ENCODE results near the gene HDLBP. TPM values are rescaled to one million over a fixed set of nuclear protein-coding genes. Genes with fewer than 3 reads are reported as not detected.

The HDLBP gene
- total and polyA plus RNA-seq, 10 of the 15 experiments (the other 5 are each of a cell fraction or from before 2014, with no cell fraction given): 19.5 to 383 (median 249) TPM

DNA sequence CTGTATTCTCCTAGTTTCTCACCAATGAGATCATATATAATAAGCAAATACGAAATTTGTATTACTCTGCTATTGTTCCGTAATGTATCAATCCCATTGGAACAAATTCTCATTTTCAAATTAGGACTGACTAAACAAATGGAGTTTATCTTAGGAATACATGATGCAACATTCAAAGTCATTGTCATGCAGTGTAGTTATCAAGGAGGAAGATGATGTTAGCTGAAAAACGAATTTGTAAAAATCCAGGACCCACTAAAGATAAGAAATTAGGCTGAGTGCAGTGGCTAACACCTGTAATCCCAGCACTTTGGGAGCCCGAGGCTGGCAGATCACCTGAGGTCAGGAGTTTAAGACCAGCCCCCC lies 15.1 kb upstream of the HDLBP start:
- ChIA-PET RAD21 (ENCODE audit: unreplicated experiment) (interaction anchor here (1.1 kb wide), 1 partner anchor 12 kb away, joined by 3 read pairs; no protein-coding TSS in a partner anchor), POLR2A (interaction anchor here (0.5 to 1.4 kb wide), 3 partner anchors 16 to 155 kb away, joined by 3 to 8 read pairs (median 4); no protein-coding TSS in a partner anchor), CTCF (interaction anchor here (0.5 kb wide), 1 partner anchor 746 kb away, joined by 3 read pairs; no protein-coding TSS in a partner anchor), SMC1A (ENCODE audit: uncharacterized antibody, unreplicated experiment) (interaction anchor here (3.1 kb wide), 1 partner anchor 11 kb away, joined by 13 read pairs; no protein-coding TSS in a partner anchor)
- no peaks in the 10 kb centered on the region; the same call in 2 of the 3 replicates for H3K9me3 ChIP-seq (replicated peaks; ENCODE audit: control insufficient read depth, insufficient read depth, low read length)
- no peak overlapping the region for H3K27ac ChIP-seq (ENCODE audit: control insufficient read depth, insufficient read depth)
- DNase-seq (ENCODE audit: low read depth, low spot score) (no peak), ATAC-seq (no peak), FAIRE-seq (no peak)
- over 99% methylated on average over 4 of the region's 4 CpGs for WGBS (ENCODE audit: insufficient coverage, insufficient replicate concordance, low lambda C conversion rate, missing lambda C conversion rate)
- no peaks in the 10 kb centered on the region for H4K20me1 ChIP-seq (ENCODE audit: control insufficient read depth, insufficient read depth)
- in situ Hi-C loops (cut with MboI) (no loop called here), intact Hi-C loops (cut with micrococcal nuclease; ENCODE audit: unreplicated experiment) (no loop called here)
- no peak overlapping the region for H3K9ac ChIP-seq (ENCODE audit: control insufficient read depth, insufficient read depth, low read length)
- no peak overlapping the region for H3K4me2 ChIP-seq (ENCODE audit: control insufficient read depth, insufficient read depth)
- peaks cover 4 to 17% of the 10 kb centered on the region in 2 experiments; a peak in 3 of 4 replicates for H3K36me3 ChIP-seq (ENCODE audit: control insufficient read depth in 2 of 2, insufficient read depth in 2 of 2, low read length in 1 of 2)
- no TSS peak for BruUV-seq (replicated peaks)
- H3K27me3 ChIP-seq (replicated peaks in 1 of 2; ENCODE audit: control insufficient read depth in 2 of 2, insufficient read depth in 2 of 2, low read length in 1 of 2): no peaks in the 10 kb centered on the region
- H3K4me1 ChIP-seq (ENCODE audit: control insufficient read depth, insufficient read depth, low read length): peaks cover 2% of the 10 kb centered on the region
- H3K4me3 ChIP-seq: no peak overlapping the region
- peaks cover 16% of the 10 kb centered on the region for H3K79me2 ChIP-seq (ENCODE audit: control insufficient read depth, insufficient read depth, low read length)
- no peak overlapping the region for H2AFZ ChIP-seq (ENCODE audit: control insufficient read depth, low read depth, low read length)
- no peak for TF ChIP-seq SMAD1 (IDR thresholded peaks at IDR 0.05; ENCODE audit: low read depth, partially characterized antibody)

GRCh38 chr2:241329669-241330615 lies 14.5 kb upstream of the HDLBP start:
- 91% methylated on average over 11 of the region's 11 CpGs for WGBS (ENCODE audit: insufficient coverage, insufficient replicate concordance, low lambda C conversion rate, missing lambda C conversion rate)
- CTCF ChIA-PET: interaction anchor here (0.5 kb wide), 1 partner anchor 746 kb away, joined by 3 read pairs; no protein-coding TSS in a partner anchor
- no peak overlapping the region for H3K4me2 ChIP-seq (ENCODE audit: control insufficient read depth, insufficient read depth)
- ATAC-seq: no peak
- no peaks in the 10 kb centered on the region for H3K27me3 ChIP-seq (replicated peaks in 1 of 2; ENCODE audit: control insufficient read depth in 2 of 2, insufficient read depth in 2 of 2, low read length in 1 of 2)
- H4K20me1 ChIP-seq (ENCODE audit: control insufficient read depth, insufficient read depth): no peaks in the 10 kb centered on the region
- H3K9ac ChIP-seq (ENCODE audit: control insufficient read depth, insufficient read depth, low read length): no peak overlapping the region
- no peaks in the 10 kb centered on the region; the same call in 2 of the 3 replicates for H3K9me3 ChIP-seq (replicated peaks; ENCODE audit: control insufficient read depth, insufficient read depth, low read length)
- in situ Hi-C loops (cut with MboI): no loop called here
- RAD21 ChIA-PET (ENCODE audit: unreplicated experiment): interaction anchor here (1.1 kb wide), 1 partner anchor 12 kb away, joined by 3 read pairs; no protein-coding TSS in a partner anchor
- H3K79me2 ChIP-seq (ENCODE audit: control insufficient read depth, insufficient read depth, low read length): peaks cover 22% of the 10 kb centered on the region
- no peak overlapping the region for H3K4me3 ChIP-seq
- no peak for FAIRE-seq
- intact Hi-C loops (cut with micrococcal nuclease; ENCODE audit: unreplicated experiment): no loop called here
- H3K4me1 ChIP-seq (ENCODE audit: control insufficient read depth, insufficient read depth, low read length): 0 out of 2 replicates have a peak, but pooled peaks cover 3% of the 10 kb centered on the region
- SMC1A ChIA-PET (ENCODE audit: uncharacterized antibody, unreplicated experiment): interaction anchor here (3.1 kb wide), 1 partner anchor 10 kb away, joined by 13 read pairs; no protein-coding TSS in a partner anchor
- no TSS peak for BruUV-seq (replicated peaks)
- POLR2A ChIA-PET: interaction anchor here (0.5 to 1.4 kb wide), 3 partner anchors 16 to 156 kb away, joined by 3 to 8 read pairs (median 4); no protein-coding TSS in a partner anchor
- peaks cover 4 to 14% of the 10 kb centered on the region in 2 experiments; a peak in 3 of 4 replicates for H3K36me3 ChIP-seq (ENCODE audit: control insufficient read depth in 2 of 2, insufficient read depth in 2 of 2, low read length in 1 of 2)
- DNase-seq (ENCODE audit: low read depth, low spot score): no peak
- no peak overlapping the region for H3K27ac ChIP-seq (ENCODE audit: control insufficient read depth, insufficient read depth)
- H2AFZ ChIP-seq (ENCODE audit: control insufficient read depth, low read depth, low read length): no peak overlapping the region
- TF ChIP-seq SMAD5 (IDR thresholded peaks at IDR 0.05; ENCODE audit: low read depth): no peak
- TF ChIP-seq NFYA (IDR thresholded peaks at IDR 0.05; ENCODE audit: borderline replicate concordance, low read depth, low read length): no peak
- no peak for TF ChIP-seq ATF7 (IDR thresholded peaks at IDR 0.05; ENCODE audit: low read depth)
- no peak for TF ChIP-seq E2F8 (IDR thresholded peaks at IDR 0.05; ENCODE audit: low read depth, partially characterized antibody)
- TF ChIP-seq, protein P1, sequence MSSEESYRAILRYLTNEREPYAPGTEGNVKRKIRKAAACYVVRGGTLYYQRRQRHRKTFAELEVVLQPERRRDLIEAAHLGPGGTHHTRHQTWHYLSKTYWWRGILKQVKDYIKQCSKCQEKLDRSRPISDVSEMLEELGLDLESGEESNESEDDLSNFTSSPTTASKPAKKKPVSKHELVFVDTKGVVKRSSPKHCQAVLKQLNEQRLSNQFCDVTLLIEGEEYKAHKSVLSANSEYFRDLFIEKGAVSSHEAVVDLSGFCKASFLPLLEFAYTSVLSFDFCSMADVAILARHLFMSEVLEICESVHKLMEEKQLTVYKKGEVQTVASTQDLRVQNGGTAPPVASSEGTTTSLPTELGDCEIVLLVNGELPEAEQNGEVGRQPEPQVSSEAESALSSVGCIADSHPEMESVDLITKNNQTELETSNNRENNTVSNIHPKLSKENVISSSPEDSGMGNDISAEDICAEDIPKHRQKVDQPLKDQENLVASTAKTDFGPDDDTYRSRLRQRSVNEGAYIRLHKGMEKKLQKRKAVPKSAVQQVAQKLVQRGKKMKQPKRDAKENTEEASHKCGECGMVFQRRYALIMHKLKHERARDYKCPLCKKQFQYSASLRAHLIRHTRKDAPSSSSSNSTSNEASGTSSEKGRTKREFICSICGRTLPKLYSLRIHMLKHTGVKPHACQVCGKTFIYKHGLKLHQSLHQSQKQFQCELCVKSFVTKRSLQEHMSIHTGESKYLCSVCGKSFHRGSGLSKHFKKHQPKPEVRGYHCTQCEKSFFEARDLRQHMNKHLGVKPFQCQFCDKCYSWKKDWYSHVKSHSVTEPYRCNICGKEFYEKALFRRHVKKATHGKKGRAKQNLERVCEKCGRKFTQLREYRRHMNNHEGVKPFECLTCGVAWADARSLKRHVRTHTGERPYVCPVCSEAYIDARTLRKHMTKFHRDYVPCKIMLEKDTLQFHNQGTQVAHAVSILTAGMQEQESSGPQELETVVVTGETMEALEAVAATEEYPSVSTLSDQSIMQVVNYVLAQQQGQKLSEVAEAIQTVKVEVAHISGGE (CRISPR knock-in tag; IDR thresholded peaks at IDR 0.05): no peak
- TF ChIP-seq BMI1 (IDR thresholded peaks at IDR 0.05; ENCODE audit: borderline replicate concordance): no peak

Data from GM12878 (cell line).